Mesenteric fat pad (tissue), 1 donor: ENCODE results near the gene MEIS3. TPM values are rescaled to one million over a fixed set of nuclear protein-coding genes. Genes with fewer than 3 reads are reported as not detected.
"Not testable (repeated sequence)": the region's sequence is repeated elsewhere in the genome, so short reads cannot be mapped to it uniquely, and the experiment has no call there.

Source experiments
- DNase-seq: peaks from one replicate; pipeline ENCODE4 v3.0.0-alpha.2; 2020; ENCODE audit warnings: low spot score
- total RNA-seq: library from RNA; stranded (reverse); fragmentation: NEBNext Ultra II Directional; extraction: Animal tissue kit (Norgen Biotek cat#: 25700); gene quantifications from one replicate; pipeline ENCODE4 v1.2.1, GENCODE V29; 2021
- donor health status: DM: yes; HTN: yes; CAD: no.

Gene MEIS3
- total RNA-seq, 1 donor from 2014 or later = 15.9 TPM

DNA sequence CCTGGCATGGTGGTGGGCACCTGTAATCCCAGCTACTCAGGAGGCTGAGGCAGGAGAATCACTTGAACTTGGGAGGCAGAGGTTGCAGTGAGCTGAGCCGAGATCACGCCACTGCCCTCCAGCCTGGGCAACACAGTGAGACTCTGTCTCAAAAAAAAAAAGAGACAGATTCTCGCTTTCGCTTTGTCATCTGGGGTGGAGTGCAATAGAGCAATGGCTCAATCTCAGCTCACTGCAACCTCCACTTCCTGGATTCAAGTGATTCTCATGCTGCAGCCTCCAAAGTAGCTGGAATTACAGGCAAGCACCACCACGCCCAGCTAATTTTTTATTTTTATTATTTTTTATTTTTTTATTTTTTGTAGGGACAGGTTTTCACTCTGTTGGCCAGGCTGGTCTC, 30.6 kb downstream of the MEIS3 start:
- DNase-seq = not testable (repeated sequence)

DNA sequence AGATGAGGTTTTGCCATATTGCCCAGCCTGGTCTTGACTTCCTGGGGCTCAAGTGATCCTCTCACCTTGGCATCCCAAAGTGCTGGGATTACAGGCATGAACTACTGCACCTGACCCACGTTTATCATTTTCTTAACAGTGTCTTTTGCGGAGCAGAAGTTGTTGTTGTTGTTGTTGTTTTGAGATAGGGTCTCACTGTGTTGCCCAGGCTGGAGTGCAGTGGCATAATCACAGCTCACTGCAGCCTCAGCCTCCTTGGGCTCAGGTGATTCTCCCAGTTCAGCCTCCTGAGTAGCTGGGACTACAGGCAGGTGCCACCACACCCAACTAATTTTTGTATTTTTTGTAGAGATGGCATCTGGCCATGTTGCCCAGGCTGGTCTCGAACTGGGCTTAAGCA, 31.7 kb downstream of the MEIS3 start:
- not testable (repeated sequence) for DNase-seq

DNA sequence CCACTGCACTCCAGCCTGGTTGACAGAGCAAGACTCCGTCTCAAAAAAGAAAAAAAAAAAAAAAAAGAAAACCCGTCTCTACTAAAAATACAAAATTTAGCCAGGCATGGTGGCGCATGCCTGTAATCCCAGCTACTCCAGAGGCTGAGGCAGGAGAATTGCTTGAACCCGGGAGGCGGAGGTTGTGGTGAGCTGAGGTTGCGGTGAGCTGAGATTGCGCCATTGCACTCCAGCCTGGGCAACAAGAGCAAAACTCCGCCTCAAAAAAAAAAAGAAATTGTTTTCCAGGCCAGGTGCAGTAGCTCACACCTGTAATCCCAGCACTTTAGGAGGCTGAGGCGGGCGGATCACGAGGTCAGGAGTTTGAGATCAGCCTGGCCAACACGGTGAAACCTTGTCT, 32.7 kb downstream of the MEIS3 start:
- not testable (repeated sequence) for DNase-seq

- not testable (repeated sequence) for DNase-seq
These were observed 34.8 kb downstream of the MEIS3 start for GRCh38 chr19:47384533-47384932.

DNA sequence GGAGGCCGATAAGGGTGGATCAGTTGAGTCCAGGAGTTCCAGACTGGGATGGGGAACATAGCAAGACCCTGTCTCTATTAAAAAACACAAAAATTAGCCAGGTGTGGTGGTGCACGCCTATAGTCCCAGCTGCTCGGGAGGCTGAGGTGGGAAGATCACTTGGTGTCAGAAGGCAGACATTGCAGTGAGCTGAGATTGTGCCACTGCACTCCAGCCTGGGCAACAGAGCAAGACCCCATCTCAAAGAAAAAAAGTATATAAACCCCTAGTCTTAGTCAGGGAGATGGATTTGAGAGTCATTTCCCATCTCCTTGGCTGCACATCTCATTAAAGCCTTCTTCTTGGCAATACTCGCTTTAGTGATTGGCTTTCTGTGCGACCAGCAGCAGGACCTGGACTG, 35.4 kb downstream of the MEIS3 start:
- not testable (repeated sequence) for DNase-seq

DNA sequence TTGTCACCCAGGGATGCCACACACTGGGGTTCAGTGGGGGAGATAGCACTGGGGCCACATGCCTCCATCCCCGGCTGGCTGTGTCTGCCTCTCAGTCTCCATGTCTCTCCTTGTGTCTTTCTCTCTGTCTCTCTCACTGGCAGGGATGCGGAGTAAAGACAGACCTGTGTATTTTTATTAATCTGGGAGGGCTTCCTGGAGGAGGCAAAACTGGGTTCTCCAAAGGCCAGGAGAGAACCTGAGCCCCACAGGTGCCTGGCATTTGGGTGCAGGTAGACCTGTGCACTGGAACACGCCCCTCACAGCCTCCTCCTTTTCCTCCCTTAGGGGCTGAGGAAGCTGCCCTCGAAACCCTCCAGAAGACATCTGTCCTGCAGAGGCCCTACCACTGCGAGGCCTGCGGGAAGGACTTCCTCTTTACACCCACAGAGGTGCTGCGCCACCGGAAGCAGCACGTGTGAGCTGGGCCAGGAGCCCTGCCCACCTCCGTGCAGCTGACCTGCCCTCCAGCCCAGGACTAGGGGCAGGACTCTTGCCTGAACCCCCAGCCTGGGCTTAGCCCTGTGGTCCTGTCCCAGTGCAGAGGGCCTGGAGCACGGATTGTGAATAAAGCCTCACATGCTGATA, 37.6 kb downstream of the MEIS3 start:
- no peak for DNase-seq

- no peak for DNase-seq
These were observed 38.2 kb downstream of the MEIS3 start for GRCh38 chr19:47381121-47381520.

- DNase-seq = no peak
These were observed 38.8 kb downstream of the MEIS3 start for GRCh38 chr19:47380559-47380958.

DNA sequence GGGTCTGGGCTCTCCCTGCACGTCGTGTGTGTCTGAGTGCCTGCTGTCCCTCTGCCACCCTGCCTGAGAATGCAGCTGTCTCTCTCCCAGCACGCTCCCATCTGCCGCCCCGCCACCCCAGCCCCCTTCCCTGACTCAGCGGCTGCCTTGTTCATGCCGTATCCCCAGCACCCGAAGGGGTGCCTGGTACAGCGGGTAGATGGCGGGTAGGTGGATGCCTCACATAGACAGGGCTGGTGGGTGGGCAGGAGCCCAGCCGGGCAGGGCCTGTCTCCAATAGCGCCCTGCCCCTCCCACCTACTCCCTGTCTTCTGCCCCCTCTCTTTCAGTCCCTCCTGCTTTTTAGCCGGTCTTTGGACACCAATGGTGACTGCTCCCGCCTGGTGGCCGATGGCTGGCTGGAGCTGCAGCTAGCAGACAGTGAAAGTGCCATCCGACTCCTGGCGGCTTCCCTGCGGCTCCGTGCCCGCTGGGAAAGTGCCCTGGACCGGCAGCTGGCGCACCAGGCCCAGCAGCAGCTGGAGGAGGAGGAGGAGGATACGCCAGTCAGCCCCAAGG, 39.9 kb downstream of the MEIS3 start:
- DNase-seq = no peak

- DNase-seq = no peak
These were observed 41.1 kb downstream of the MEIS3 start for GRCh38 chr19:47378246-47378645.

DNA sequence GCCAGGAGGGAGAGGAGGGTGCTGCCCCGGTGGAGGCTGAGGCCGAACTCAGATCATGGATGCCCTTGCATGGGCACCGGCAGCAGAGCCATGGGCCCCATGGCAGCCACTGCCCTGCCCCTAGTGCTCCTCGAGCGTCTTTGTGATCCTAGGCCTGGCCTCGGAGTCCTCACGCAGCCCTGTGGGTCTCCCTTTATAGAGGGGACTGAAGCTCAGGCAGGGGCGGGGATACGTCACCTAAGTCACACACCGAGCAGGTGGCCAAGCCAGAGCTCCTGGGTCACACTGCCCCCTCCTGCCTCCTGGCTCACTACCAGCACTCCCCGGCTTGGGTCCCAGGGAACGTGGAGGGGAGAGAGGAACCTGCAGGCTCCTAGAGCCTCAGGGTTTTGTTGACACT, 41.5 kb downstream of the MEIS3 start:
- DNase-seq = no peak

DNA sequence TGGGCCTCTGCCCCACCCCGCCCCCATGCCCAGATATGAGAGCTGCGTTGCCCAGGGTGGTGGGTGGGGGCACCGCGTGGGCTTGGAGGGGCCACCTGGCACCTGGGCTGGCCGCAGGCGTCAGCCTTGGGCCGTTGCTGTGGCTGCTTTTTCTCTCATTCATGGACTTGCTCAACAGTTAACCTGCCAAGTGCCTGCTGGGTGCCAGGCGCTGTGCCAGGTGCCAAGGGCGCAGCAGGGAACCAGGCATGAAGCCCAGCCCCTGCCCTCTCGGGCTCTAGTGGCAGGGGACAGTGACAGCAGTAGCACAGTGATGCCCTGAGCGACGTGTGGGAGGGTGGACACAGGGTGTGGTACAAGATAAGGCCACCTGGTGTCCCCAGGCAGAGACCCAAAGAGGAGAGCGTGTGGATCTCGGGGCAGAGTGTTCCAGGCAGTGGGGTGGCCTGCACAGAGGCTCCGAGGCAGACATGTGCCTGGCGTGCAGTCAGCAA, 42.1 kb downstream of the MEIS3 start:
- no peak for DNase-seq

- DNase-seq = no peak
These were observed 42.7 kb downstream of the MEIS3 start for GRCh38 chr19:47376589-47377144.

GRCh38 chr19:47375694-47376588, 43.4 kb downstream of the MEIS3 start:
- no peak for DNase-seq

GRCh38 chr19:47374876-47375693, 44.2 kb downstream of the MEIS3 start:
- no peak for DNase-seq

GRCh38 chr19:47373246-47374240, 45.8 kb downstream of the MEIS3 start:
- DNase-seq = no peak

DNA sequence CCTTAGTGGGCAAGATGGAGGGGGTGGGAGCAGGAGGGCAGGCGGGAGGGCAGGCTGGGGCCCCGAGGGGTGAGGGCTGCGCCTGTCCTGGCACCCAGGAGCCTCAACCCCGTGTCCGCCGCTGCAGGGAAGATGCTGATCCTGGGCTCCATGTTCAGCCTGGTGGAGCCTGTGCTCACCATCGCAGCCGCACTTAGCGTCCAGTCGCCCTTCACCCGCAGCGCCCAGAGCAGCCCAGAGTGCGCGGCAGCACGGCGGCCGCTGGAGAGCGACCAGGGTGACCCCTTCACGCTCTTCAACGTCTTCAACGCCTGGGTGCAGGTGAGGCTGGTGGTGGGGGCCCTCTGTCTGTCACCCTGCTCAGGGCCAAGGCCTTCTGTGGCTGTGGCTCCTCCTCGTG, 46.7 kb downstream of the MEIS3 start:
- no peak for DNase-seq

- no peak for DNase-seq
These were observed 48.1 kb downstream of the MEIS3 start for GRCh38 chr19:47371261-47371660.

DNA sequence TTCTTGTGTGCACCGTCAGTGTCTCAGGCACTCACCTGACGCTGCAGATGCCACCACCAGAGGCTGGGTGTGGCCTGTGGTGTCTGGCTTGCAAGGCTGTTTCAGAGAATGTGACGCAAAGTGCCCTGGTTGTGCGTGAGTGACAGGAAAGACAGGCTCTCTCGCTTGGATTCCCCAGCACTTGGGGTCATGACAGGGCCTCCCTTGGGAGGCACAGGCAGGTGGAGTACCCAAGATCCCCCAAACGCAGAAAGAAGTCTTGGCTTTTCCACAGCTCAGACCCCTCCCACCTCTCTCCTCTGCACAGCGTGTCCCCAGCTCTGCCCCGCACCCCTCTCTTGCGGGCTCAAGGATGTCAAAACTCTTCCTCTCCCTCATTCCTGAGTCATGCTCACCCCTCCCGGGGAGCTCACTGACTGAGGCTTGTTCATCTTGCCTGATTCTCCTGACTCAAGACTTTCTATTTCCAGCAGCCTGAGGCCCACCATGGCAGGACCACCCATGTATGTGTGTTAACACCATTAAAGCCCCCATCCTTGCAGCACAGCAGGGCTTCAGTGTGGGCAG, 49.2 kb downstream of the MEIS3 start:
- no peak for DNase-seq
